K562 (cell line): ENCODE measurements around the gene B3GALT5. TPM values are rescaled to one million over a fixed set of nuclear protein-coding genes. Genes with fewer than 3 reads are reported as not detected.

Experiments used
- EP300 ChIP-seq: IDR thresholded peaks from 2 replicates; pipeline ENCODE4 v1.6.1; 2012; ENCODE audit warnings: low read length, improper control_type of control experiment
- MTA3 ChIP-seq: fragments of 450-650 bp; formaldehyde crosslinking; IDR thresholded peaks from 2 replicates; pipeline ENCODE4 v1.6.1; 2017; ENCODE audit warnings: mild to moderate bottlenecking, borderline replicate concordance
- PKNOX1 ChIP-seq: fragments of 450-650 bp; IDR thresholded peaks from 2 replicates; pipeline ENCODE4 v1.6.1; 2016
- TAL1 ChIP-seq: fragments of 450-650 bp; IDR thresholded peaks from 2 replicates; pipeline ENCODE4 v1.6.1; 2016; ENCODE audit warnings: mild to moderate bottlenecking
- ZNF785 ChIP-seq: fragments of 250-450 bp; sonication (Bioruptor Pico); IDR thresholded peaks from 2 replicates; pipeline ENCODE4 v1.4.0; 2020; ENCODE audit warnings: mild to moderate bottlenecking
- polyA plus RNA-seq, 8 experiments: library from polyadenylated mRNA; depleted of rRNA in 4 of 8; stranded (reverse) in 5 of 8; unstranded in 3 of 8; fragments of >200 nt; fragmentation: Nextera tagmentation in 2 of 8; fragmentation: Illumina TruSeq in 1 of 8; extraction: Ambion mirVana in 2 of 8; extraction: Trizol in 1 of 8; gene quantifications; 2 replicates each; pipeline versions ENCODE4 v1.2.1 to v1.2.3, GENCODE V29; 2011 to 2014; ENCODE audit warnings: inconsistent platforms in 1 of 8, missing spikeins in 1 of 8
- total RNA-seq, 7 experiments: library from RNA; depleted of rRNA in 6 of 7; stranded (reverse); fragments of >200 nt in 6 of 7; fragmentation: Illumina TruSeq in 2 of 7; extraction: Trizol in 2 of 7; gene quantifications; 2 replicates each; pipeline versions ENCODE4 v1.2.1 to v1.2.3, GENCODE V29; 2011 to 2021; ENCODE audit warnings: low replicate concordance in 1 of 7
- TF ChIP-seq, protein P1 (sequence below), 2 experiments: IDR thresholded peaks in 1 of 2; conservative IDR thresholded peaks in 1 of 2; 2 replicates each; pipeline ENCODE4 v1.6.1; 2016; ENCODE audit warnings: low read depth in 2 of 2, mild to moderate bottlenecking in 1 of 2, missing compliant biosample characterization in 1 of 2, missing genetic modification characterization in 1 of 2, moderate library complexity in 1 of 2
- TF ChIP-seq, protein P2 (sequence below): fragments of 450-650 bp; IDR thresholded peaks from 2 replicates; pipeline ENCODE4 v1.7.0; 2016; ENCODE audit warnings: borderline replicate concordance
- TF ChIP-seq, protein P3 (sequence below): sonication (generic); formaldehyde crosslinking; IDR thresholded peaks from 2 replicates; pipeline ENCODE4 v1.8.0; 2022; ENCODE audit warnings: mild to moderate bottlenecking, missing genetic modification reagents

Gene B3GALT5
- total and polyA plus RNA-seq, 9 of the 15 experiments (the other 6 are each of a cell fraction or from before 2014, with no cell fraction given): 0.02 TPM; not detected in 8

GRCh38 chr21:39587376-39587775, 25.4 kb upstream of the B3GALT5 start (continued):
- TF ChIP-seq, protein P1, sequence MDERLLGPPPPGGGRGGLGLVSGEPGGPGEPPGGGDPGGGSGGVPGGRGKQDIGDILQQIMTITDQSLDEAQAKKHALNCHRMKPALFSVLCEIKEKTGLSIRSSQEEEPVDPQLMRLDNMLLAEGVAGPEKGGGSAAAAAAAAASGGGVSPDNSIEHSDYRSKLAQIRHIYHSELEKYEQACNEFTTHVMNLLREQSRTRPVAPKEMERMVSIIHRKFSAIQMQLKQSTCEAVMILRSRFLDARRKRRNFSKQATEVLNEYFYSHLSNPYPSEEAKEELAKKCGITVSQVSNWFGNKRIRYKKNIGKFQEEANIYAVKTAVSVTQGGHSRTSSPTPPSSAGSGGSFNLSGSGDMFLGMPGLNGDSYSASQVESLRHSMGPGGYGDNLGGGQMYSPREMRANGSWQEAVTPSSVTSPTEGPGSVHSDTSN (CRISPR knock-in tag; IDR thresholded peaks at IDR 0.05; ENCODE audit: low read depth): no peak
- TF ChIP-seq, protein P1 (tag; conservative IDR thresholded peaks at IDR 0.05; ENCODE audit: low read depth): peak; percentile 73
- no peak for TF ChIP-seq MTA3
- TF ChIP-seq, protein P2, sequence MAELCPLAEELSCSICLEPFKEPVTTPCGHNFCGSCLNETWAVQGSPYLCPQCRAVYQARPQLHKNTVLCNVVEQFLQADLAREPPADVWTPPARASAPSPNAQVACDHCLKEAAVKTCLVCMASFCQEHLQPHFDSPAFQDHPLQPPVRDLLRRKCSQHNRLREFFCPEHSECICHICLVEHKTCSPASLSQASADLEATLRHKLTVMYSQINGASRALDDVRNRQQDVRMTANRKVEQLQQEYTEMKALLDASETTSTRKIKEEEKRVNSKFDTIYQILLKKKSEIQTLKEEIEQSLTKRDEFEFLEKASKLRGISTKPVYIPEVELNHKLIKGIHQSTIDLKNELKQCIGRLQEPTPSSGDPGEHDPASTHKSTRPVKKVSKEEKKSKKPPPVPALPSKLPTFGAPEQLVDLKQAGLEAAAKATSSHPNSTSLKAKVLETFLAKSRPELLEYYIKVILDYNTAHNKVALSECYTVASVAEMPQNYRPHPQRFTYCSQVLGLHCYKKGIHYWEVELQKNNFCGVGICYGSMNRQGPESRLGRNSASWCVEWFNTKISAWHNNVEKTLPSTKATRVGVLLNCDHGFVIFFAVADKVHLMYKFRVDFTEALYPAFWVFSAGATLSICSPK: no peak
- peak; percentile 52 for TF ChIP-seq TAL1
- TF ChIP-seq EP300: peak; percentile 40; the same call in 1 of the 2 replicates
- TF ChIP-seq, protein P3, sequence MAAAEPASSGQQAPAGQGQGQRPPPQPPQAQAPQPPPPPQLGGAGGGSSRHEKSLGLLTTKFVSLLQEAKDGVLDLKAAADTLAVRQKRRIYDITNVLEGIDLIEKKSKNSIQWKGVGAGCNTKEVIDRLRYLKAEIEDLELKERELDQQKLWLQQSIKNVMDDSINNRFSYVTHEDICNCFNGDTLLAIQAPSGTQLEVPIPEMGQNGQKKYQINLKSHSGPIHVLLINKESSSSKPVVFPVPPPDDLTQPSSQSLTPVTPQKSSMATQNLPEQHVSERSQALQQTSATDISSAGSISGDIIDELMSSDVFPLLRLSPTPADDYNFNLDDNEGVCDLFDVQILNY: no peak
- TF ChIP-seq ZNF785 (CRISPR knock-in tag): no peak
- peak; percentile 45 for TF ChIP-seq PKNOX1
